HPDE6-E6E7 (cell line): ENCODE measurements around the gene MOB3C.

ENCODE experiments used
- DNase-seq: peaks from one replicate; pipeline ENCODE4 v3.0.0; 2011; ENCODE audit warnings: missing footprints; ENCODE audit errors: extremely low spot score

MOB3C gene

GRCh38 chr1:46638921-46639320 is 22.3 kb upstream of the MOB3C start:
- no peak for DNase-seq

GRCh38 chr1:46637444-46638083 is 21.0 kb upstream of the MOB3C start:
- no peak for DNase-seq

GRCh38 chr1:46635205-46635604 is 18.6 kb upstream of the MOB3C start:
- no peak for DNase-seq

DNA sequence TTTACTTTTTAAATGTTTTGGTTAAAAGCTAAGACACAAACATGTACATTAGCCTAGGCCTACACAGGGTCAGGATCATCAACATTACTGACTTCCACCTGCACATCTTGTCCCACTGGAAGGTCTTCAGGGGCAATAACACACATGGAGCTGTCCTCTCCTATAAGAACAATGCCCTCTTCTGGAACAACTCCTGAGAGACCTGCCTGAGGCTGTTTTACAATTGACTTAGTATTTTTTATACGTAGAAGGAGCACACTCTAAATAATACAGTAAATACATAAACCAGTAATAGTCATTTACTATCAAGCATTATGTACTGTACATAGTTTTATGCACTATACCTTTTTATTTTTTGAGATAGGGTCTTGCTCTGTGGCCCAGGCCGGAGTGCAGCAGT is 14.1 kb upstream of the MOB3C start:
- no peak for DNase-seq

DNA sequence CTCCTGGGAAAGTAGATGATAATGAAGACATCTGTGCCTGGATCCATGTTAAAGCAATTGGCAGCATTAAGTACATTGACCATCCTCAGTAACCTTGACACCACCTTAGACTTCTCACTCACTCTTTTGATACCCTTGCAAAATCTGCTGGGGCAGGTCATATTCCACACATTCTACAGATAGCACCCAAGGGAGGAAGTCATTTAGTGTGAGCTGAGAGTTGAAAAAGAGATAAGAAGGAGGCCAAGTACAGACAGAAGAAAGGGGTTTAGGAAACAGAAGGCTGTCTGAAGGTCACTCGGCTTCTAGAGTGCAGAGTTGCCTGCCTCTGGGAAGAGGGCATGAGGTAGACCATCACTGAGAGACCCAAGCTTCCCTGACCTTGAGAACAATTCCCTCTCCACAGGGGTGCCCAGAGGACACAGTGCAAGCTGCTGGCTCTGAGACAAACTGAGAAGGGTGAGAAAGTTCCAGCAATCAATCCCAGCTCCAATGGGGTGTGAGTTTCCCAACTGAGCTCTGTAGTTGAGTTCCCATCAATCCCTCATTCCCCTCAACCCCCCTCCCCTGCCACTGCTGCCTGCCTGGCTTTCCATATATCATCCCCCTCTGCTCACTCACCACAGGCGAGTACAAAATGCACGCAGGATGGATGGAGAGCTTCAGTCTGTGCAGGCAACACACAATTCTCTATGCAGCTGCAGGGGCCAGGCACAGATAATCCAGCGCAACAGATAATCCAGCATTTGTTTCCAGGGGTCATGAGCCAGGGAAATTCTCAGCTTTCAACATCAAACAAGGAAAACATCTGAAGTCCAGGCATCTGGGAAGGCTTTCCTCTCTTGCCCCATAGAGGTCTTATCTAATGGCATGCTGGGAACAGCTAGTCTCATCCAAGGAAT is 7.4 kb upstream of the MOB3C start:
- no peak for DNase-seq

DNA sequence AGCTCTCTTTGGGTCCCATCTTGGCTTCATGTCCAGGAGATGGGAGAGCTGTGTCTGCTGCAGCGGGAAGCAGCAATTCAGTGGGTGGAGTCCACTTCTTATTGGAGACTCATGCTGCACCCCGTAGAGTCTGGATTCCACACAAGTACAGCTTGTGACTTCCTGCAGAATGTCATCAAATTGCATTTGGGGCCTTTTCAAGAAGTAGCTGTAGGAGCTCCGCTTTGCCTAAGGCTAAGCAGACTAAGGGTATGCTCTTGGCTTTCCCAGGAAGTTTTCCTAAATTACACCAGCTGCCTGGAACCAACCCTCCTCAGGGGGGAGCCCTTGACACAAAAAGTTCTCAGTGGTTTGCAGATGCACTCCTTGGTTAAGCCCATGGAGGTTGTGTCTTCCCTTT is 5.7 kb upstream of the MOB3C start:
- no peak for DNase-seq

- no peak for DNase-seq
Measured at GRCh38 chr1:46621930-46622329, 5.3 kb upstream of the MOB3C start.

DNA sequence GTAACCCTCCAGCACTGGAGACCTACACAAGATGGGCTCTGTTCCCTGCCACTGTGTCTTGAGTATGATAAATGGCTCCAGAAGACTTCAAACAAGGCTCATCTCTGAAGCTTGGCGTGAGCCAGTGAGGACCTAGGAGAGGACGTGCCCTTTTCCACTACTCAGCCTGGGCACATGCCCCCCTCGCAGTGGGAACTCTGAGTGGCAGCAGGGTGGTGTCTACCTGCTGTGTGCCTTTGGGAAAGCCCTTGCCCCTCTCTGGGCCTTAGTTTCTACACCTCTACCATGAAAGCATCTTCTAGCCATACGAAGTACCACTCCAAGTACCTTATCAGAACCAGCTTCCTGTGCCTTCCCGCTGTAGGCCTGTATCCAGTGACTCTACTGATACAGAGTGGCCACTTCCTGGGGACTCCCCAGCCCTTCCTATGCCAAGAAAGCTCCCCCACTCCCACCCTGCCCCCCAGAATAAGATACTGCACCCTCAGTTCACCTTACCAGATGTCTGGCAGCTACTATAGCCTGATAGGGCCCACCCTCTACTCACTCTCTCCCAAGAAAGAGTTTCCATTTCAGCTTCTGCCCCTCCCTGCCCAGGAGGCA is 3.1 kb upstream of the MOB3C start:
- DNase-seq: no peak

DNA sequence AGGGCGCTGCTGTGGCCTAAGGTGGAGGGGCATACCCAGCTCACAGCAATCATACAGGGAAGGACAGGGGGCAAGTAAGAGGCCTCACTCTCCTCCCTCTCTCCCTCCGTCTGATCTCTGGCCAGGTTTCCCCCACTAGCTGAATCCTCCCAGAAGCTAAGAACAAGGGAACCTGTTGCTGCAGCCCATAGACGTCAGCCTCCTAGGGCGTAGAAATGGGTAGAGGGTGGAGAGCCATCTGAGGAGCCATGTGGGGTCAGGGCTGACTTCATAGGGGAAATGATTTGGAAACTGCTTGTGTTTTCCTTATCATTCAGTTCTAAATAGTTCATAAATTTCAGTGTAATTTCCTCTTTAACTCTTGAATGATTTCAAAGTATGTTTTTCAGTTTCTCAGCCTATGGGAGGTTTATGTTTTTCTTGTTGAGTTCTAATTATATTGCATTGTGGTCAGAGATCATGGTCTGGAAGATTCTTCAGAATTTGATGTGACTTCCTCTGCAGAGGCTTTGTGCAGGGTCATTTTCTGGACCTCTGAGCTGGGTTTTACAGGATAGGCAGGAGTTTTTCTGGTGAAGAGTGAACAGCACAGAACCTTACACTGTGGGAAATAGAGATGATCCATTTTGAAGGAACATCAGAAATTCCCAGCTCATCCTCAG is 2.3 kb upstream of the MOB3C start:
- no peak for DNase-seq

DNA sequence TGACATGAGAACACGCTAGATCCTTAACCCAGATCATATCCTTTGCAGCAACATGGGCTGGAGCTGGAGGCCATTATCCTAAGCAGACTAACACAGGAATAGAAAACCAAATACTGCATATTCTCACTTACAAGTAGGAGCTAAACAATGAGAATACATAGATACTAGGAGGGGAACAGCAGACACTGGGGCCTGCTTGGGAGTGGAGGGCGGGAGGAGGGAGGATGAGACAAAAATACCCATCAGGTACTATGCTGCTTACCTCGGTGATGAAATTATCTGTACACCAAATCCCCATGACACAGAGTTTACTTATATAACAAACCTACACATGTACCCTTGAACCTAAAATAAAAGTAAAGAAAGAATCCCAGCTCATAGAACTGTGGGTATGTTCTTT is 1.2 kb upstream of the MOB3C start:
- DNase-seq: no peak

GRCh38 chr1:46617108-46617800 is 643 bp upstream of the MOB3C start:
- DNase-seq: no peak

GRCh38 chr1:46615735-46616134 is 876 bp downstream of the MOB3C start:
- DNase-seq: no peak

- DNase-seq: no peak
Measured at GRCh38 chr1:46615088-46615487, 1.5 kb downstream of the MOB3C start.

DNA sequence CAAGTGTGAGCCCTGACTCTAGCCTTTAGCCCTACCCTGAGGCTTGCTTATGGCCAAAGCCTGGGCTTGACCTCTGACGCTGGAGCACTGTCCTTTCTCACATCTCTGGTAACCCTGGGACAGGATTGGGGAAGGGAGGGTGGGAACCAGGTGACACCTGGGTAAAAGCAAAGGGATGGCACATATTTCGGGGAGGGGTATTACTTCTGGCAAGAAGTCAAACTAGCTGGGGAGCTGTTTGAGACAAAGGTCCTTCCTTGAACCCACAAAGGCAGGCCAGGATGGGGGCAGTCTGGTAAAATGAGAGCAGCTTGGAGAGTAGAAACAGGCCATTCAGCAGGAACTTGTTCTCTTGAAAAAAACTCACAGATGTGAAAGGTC is 2.0 kb downstream of the MOB3C start:
- no peak for DNase-seq

GRCh38 chr1:46613661-46614603 is 2.7 kb downstream of the MOB3C start:
- DNase-seq: no peak

DNA sequence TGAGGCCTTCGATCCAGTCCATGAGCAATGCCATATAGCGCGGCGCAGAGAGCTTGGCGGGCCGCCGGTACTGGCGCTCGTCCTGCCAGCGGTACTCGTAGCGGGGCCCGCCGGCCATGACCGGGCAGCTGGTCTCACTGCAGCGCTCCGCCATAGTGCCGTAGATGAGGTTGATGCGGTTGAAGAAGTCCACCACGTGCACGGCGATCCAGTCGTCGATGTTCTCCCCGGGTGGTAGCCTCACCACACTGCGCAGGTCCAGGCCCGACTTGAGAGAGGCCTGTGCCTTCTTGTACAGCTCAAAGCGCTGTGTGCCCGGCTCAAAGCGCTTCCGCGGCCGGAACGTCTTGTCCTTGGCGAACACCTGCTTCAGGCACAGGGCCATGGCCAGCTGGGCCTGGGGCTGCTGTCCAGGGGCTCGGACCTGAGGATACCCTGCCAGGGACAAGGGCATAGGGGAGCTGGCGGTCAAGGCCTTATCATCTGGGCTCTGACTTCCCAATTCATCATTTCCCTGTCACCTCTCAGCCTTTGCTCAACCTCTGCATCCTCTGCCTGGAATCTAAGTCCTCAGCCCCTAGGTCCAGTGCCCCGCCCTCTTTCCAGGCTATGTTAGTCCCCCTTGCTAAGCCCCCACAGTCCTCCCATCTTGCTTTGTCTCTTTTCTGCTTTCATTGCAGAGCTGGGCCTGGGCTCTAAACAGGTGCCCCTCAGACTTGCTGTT is 3.5 kb downstream of the MOB3C start:
- DNase-seq: no peak

DNA sequence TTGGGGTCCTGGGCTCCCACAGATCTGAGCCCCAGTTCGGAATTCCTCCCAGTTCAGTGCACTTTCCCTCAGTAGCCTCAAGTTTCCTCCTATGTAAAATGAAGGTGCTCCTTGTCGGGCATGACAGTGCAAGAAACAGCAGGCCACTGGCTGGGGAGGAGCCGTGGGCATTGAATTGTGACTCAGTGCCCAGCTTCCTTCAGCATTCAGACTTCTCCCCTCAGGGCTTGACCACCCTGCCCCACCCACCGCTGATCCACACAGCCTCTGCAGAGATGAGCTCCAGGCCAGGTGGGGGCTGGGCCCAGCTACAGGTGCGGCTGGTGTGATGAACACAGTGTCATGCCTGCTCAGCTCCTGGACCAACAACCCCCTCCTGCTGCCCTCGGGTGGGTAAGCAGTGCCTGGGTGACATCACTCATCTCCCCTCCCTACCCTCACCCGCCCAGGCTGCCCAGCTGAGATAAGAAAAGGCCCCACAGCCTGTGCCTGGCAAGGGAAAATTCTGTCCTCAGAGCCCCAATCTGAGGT is 4.9 kb downstream of the MOB3C start:
- peak; percentile 89 for DNase-seq

- no peak for DNase-seq
Measured at GRCh38 chr1:46607345-46608130, 9.1 kb downstream of the MOB3C start.
